ENCODE data around the gene PTPRG.
"Not testable (repeated sequence)": the region's sequence is repeated elsewhere in the genome, so short reads cannot be mapped to it uniquely, and the experiment has no call there.

The PTPRG gene

GRCh38 chr3:61760783-61761182 is 199.4 kb downstream of the PTPRG start:
- H3K36me3 ChIP-seq (ENCODE audit: control insufficient read depth, insufficient read depth, low read length); H3K9me3 ChIP-seq (ENCODE audit: control insufficient read depth, insufficient read depth, low read depth, low read length); H3K9ac ChIP-seq (ENCODE audit: low read length); H3K27me3 ChIP-seq (ENCODE audit: control insufficient read depth, insufficient read depth, low read length); H3K4me1 ChIP-seq (ENCODE audit: control insufficient read depth, insufficient read depth, low read length); H3K27ac ChIP-seq (ENCODE audit: low read depth, low read length); H3K4me3 ChIP-seq (ENCODE audit: low read depth, low read length): not testable (repeated sequence)

- 0 out of 2 replicates have a peak, but pooled peaks cover 4% of the 10 kb centered on the region for H3K36me3 ChIP-seq (ENCODE audit: control insufficient read depth, insufficient read depth, low read length)
- no peaks in the 10 kb centered on the region for H3K4me1 ChIP-seq (ENCODE audit: control insufficient read depth, insufficient read depth, low read length)
- H3K4me3 ChIP-seq (ENCODE audit: low read depth, low read length) = no peak overlapping the region
- H3K9ac ChIP-seq (ENCODE audit: low read length) = no peak overlapping the region
- no peaks in the 10 kb centered on the region for H3K9me3 ChIP-seq (ENCODE audit: control insufficient read depth, insufficient read depth, low read depth, low read length)
- H3K27me3 ChIP-seq (ENCODE audit: control insufficient read depth, insufficient read depth, low read length) = no peaks in the 10 kb centered on the region
- H3K27ac ChIP-seq (ENCODE audit: low read depth, low read length) = no peak overlapping the region
Measured at GRCh38 chr3:61761694-61762430, 200.5 kb downstream of the PTPRG start.

GRCh38 chr3:61765157-61765876 is 203.9 kb downstream of the PTPRG start:
- H3K27me3 ChIP-seq (ENCODE audit: control insufficient read depth, insufficient read depth, low read length) = no peaks in the 10 kb centered on the region
- H3K9ac ChIP-seq (ENCODE audit: low read length) = no peak overlapping the region
- no peak overlapping the region for H3K4me3 ChIP-seq (ENCODE audit: low read depth, low read length)
- H3K36me3 ChIP-seq (ENCODE audit: control insufficient read depth, insufficient read depth, low read length) = 0 out of 2 replicates have a peak, but pooled peaks cover 4% of the 10 kb centered on the region
- H3K4me1 ChIP-seq (ENCODE audit: control insufficient read depth, insufficient read depth, low read length) = peaks cover 14% of the 10 kb centered on the region
- no peak overlapping the region for H3K27ac ChIP-seq (ENCODE audit: low read depth, low read length)
- H3K9me3 ChIP-seq (ENCODE audit: control insufficient read depth, insufficient read depth, low read depth, low read length) = no peaks in the 10 kb centered on the region

- Histone ChIP-seq H3K27ac (ENCODE audit: low read depth, low read length) (no peak overlapping the region), H3K27me3 (ENCODE audit: control insufficient read depth, insufficient read depth, low read length) (no peaks in the 10 kb centered on the region), H3K9me3 (ENCODE audit: control insufficient read depth, insufficient read depth, low read depth, low read length) (no peaks in the 10 kb centered on the region), H3K4me3 (ENCODE audit: low read depth, low read length) (no peak overlapping the region), H3K4me1 (ENCODE audit: control insufficient read depth, insufficient read depth, low read length) (peaks cover 17% of the 10 kb centered on the region), H3K36me3 (ENCODE audit: control insufficient read depth, insufficient read depth, low read length) (no peaks in the 10 kb centered on the region), H3K9ac (ENCODE audit: low read length) (no peak overlapping the region)
Measured at GRCh38 chr3:61768284-61769037, 207.1 kb downstream of the PTPRG start.

GRCh38 chr3:61769266-61769990 is 208.1 kb downstream of the PTPRG start:
- Histone ChIP-seq H3K9me3 (ENCODE audit: control insufficient read depth, insufficient read depth, low read depth, low read length) (no peaks in the 10 kb centered on the region), H3K27me3 (ENCODE audit: control insufficient read depth, insufficient read depth, low read length) (no peaks in the 10 kb centered on the region), H3K4me3 (ENCODE audit: low read depth, low read length) (no peak overlapping the region), H3K27ac (ENCODE audit: low read depth, low read length) (no peak overlapping the region), H3K36me3 (ENCODE audit: control insufficient read depth, insufficient read depth, low read length) (no peaks in the 10 kb centered on the region), H3K4me1 (ENCODE audit: control insufficient read depth, insufficient read depth, low read length) (peaks cover 17% of the 10 kb centered on the region), H3K9ac (ENCODE audit: low read length) (no peak overlapping the region)

GRCh38 chr3:61771976-61772375 is 210.6 kb downstream of the PTPRG start:
- no peaks in the 10 kb centered on the region for H3K27me3 ChIP-seq (ENCODE audit: control insufficient read depth, insufficient read depth, low read length)
- peaks cover 24% of the 10 kb centered on the region for H3K4me1 ChIP-seq (ENCODE audit: control insufficient read depth, insufficient read depth, low read length)
- no peaks in the 10 kb centered on the region for H3K9me3 ChIP-seq (ENCODE audit: control insufficient read depth, insufficient read depth, low read depth, low read length)

GRCh38 chr3:61772456-61772855 is 211.1 kb downstream of the PTPRG start:
- Histone ChIP-seq H3K36me3 (ENCODE audit: control insufficient read depth, insufficient read depth, low read length) (no peaks in the 10 kb centered on the region), H3K9ac (ENCODE audit: low read length) (no peak overlapping the region), H3K9me3 (ENCODE audit: control insufficient read depth, insufficient read depth, low read depth, low read length) (no peaks in the 10 kb centered on the region), H3K27ac (ENCODE audit: low read depth, low read length) (no peak overlapping the region), H3K4me1 (ENCODE audit: control insufficient read depth, insufficient read depth, low read length) (peaks cover 26% of the 10 kb centered on the region), H3K27me3 (ENCODE audit: control insufficient read depth, insufficient read depth, low read length) (no peaks in the 10 kb centered on the region), H3K4me3 (ENCODE audit: low read depth, low read length) (no peak overlapping the region)

More at GRCh38 chr3:61771976-61772375, 210.6 kb downstream of the PTPRG start:
- H3K27ac ChIP-seq (ENCODE audit: low read depth, low read length) = no peak overlapping the region
- no peak overlapping the region for H3K9ac ChIP-seq (ENCODE audit: low read length)
- H3K36me3 ChIP-seq (ENCODE audit: control insufficient read depth, insufficient read depth, low read length) = no peaks in the 10 kb centered on the region
- H3K4me3 ChIP-seq (ENCODE audit: low read depth, low read length) = no peak overlapping the region

- Histone ChIP-seq H3K27ac (ENCODE audit: low read depth, low read length) (no peak overlapping the region), H3K9me3 (ENCODE audit: control insufficient read depth, insufficient read depth, low read depth, low read length) (no peaks in the 10 kb centered on the region), H3K27me3 (ENCODE audit: control insufficient read depth, insufficient read depth, low read length) (no peaks in the 10 kb centered on the region), H3K4me1 (ENCODE audit: control insufficient read depth, insufficient read depth, low read length) (peaks cover 31% of the 10 kb centered on the region), H3K36me3 (ENCODE audit: control insufficient read depth, insufficient read depth, low read length) (no peaks in the 10 kb centered on the region), H3K4me3 (ENCODE audit: low read depth, low read length) (no peak overlapping the region), H3K9ac (ENCODE audit: low read length) (no peak overlapping the region)
Measured at GRCh38 chr3:61774279-61774890, 213.0 kb downstream of the PTPRG start.

GRCh38 chr3:61776390-61776789 is 215.0 kb downstream of the PTPRG start:
- Histone ChIP-seq H3K9ac (ENCODE audit: low read length) (no peak overlapping the region), H3K27me3 (ENCODE audit: control insufficient read depth, insufficient read depth, low read length) (no peaks in the 10 kb centered on the region), H3K36me3 (ENCODE audit: control insufficient read depth, insufficient read depth, low read length) (no peaks in the 10 kb centered on the region), H3K27ac (ENCODE audit: low read depth, low read length) (no peak overlapping the region), H3K4me3 (ENCODE audit: low read depth, low read length) (no peak overlapping the region), H3K4me1 (ENCODE audit: control insufficient read depth, insufficient read depth, low read length) (peaks cover 23% of the 10 kb centered on the region), H3K9me3 (ENCODE audit: control insufficient read depth, insufficient read depth, low read depth, low read length) (no peaks in the 10 kb centered on the region)

GRCh38 chr3:61777483-61777882 is 216.1 kb downstream of the PTPRG start:
- no peak overlapping the region for H3K9ac ChIP-seq (ENCODE audit: low read length)
- no peaks in the 10 kb centered on the region for H3K9me3 ChIP-seq (ENCODE audit: control insufficient read depth, insufficient read depth, low read depth, low read length)
- no peaks in the 10 kb centered on the region for H3K27me3 ChIP-seq (ENCODE audit: control insufficient read depth, insufficient read depth, low read length)
- H3K4me1 ChIP-seq (ENCODE audit: control insufficient read depth, insufficient read depth, low read length) = peaks cover 23% of the 10 kb centered on the region
- no peak overlapping the region for H3K4me3 ChIP-seq (ENCODE audit: low read depth, low read length)
- H3K36me3 ChIP-seq (ENCODE audit: control insufficient read depth, insufficient read depth, low read length) = no peaks in the 10 kb centered on the region
- no peak overlapping the region for H3K27ac ChIP-seq (ENCODE audit: low read depth, low read length)

All from HUES6 (cell line).